CD4-positive, alpha-beta T cell treated with Interleukin-6 for 4 hours (primary cell): ENCODE results near the gene MROH7.
A peak's percentile ranks its signal among the peaks of the same experiment; 100 is the strongest.

ENCODE experiments used
- DNase-seq: peaks from one replicate; pipeline ENCODE4 v3.0.0-alpha.2; 2020; ENCODE audit warnings: mixed read lengths

MROH7 gene

GRCh38 chr1:54701066-54701465, 59.5 kb downstream of the MROH7 start:
- DNase-seq: no peak

GRCh38 chr1:54701996-54702395, 60.4 kb downstream of the MROH7 start:
- no peak for DNase-seq

- no peak for DNase-seq
Observed at GRCh38 chr1:54703471-54703870, 61.9 kb downstream of the MROH7 start.

- no peak for DNase-seq
Observed at GRCh38 chr1:54705153-54705552, 63.6 kb downstream of the MROH7 start.

GRCh38 chr1:54706419-54706818, 64.8 kb downstream of the MROH7 start:
- no peak for DNase-seq

GRCh38 chr1:54708385-54708784, 66.8 kb downstream of the MROH7 start:
- no peak for DNase-seq

- DNase-seq: no peak
Observed at GRCh38 chr1:54709547-54710292, 68.1 kb downstream of the MROH7 start.

GRCh38 chr1:54710434-54710833, 68.8 kb downstream of the MROH7 start:
- no peak for DNase-seq

GRCh38 chr1:54710841-54711240, 69.3 kb downstream of the MROH7 start:
- no peak for DNase-seq

- no peak for DNase-seq
Observed at GRCh38 chr1:54711536-54711935, 70.0 kb downstream of the MROH7 start.

- DNase-seq: no peak
Observed at GRCh38 chr1:54714881-54715492, 73.4 kb downstream of the MROH7 start.

- peak; percentile 81 for DNase-seq
Observed at GRCh38 chr1:54715493-54716298, 74.1 kb downstream of the MROH7 start, which contains the start of gene TTC4. Gene TTC4, plus strand, starts transcription at chr1:54715861. Its CDS starts 48 bp downstream, at chr1:54715909.

- no peak for DNase-seq
Observed at GRCh38 chr1:54716299-54717047, 74.9 kb downstream of the MROH7 start.

GRCh38 chr1:54721719-54722118, 80.1 kb downstream of the MROH7 start:
- no peak for DNase-seq

GRCh38 chr1:54723985-54724384, 82.4 kb downstream of the MROH7 start:
- no peak for DNase-seq

- no peak for DNase-seq
Observed at GRCh38 chr1:54724771-54725170, 83.2 kb downstream of the MROH7 start.

GRCh38 chr1:54728027-54728426, 86.4 kb downstream of the MROH7 start:
- DNase-seq: no peak

GRCh38 chr1:54736685-54737084, 95.1 kb downstream of the MROH7 start:
- DNase-seq: no peak

- no peak for DNase-seq
Observed at GRCh38 chr1:54738244-54738643, 96.7 kb downstream of the MROH7 start.

GRCh38 chr1:54741531-54741930, 99.9 kb downstream of the MROH7 start:
- DNase-seq: no peak

- DNase-seq: no peak
Observed at GRCh38 chr1:54742282-54742681, 100.7 kb downstream of the MROH7 start.

- DNase-seq: no peak
Observed at GRCh38 chr1:54743416-54744226, 102.0 kb downstream of the MROH7 start.
